Ishikawa (cell line): ENCODE results near the gene ZNF550.

Source experiments
- EGR1 ChIP-seq: IDR thresholded peaks from 2 replicates; pipeline ENCODE4 v1.6.1; 2012
- EP300 ChIP-seq: IDR thresholded peaks from 2 replicates; pipeline ENCODE4 v1.6.1; 2012; ENCODE audit warnings: borderline replicate concordance
- FOXM1 ChIP-seq: IDR thresholded peaks from 2 replicates; pipeline ENCODE4 v1.6.1; 2012; ENCODE audit warnings: low read depth, borderline replicate concordance
- MAX ChIP-seq: IDR thresholded peaks from 2 replicates; pipeline ENCODE4 v1.6.1; 2012
- RAD21 ChIP-seq: IDR thresholded peaks from 2 replicates; pipeline ENCODE4 v1.6.1; 2012; ENCODE audit warnings: low read depth
- REST ChIP-seq: IDR thresholded peaks from 2 replicates; pipeline ENCODE4 v1.6.1; 2012; ENCODE audit warnings: low read depth, mild to moderate bottlenecking
- TAF1 ChIP-seq: IDR thresholded peaks from 2 replicates; pipeline ENCODE4 v1.6.1; 2012; ENCODE audit warnings: low read depth, mild to moderate bottlenecking
- TEAD4 ChIP-seq: IDR thresholded peaks from 2 replicates; pipeline ENCODE4 v1.6.1; 2012
- USF1 ChIP-seq: IDR thresholded peaks from 2 replicates; pipeline ENCODE4 v1.6.1; 2012
- YY1 ChIP-seq: IDR thresholded peaks from 2 replicates; pipeline ENCODE4 v1.6.1; 2012; ENCODE audit warnings: low read depth
- ZBTB7A ChIP-seq: IDR thresholded peaks from 2 replicates; pipeline ENCODE4 v1.6.1; 2012; ENCODE audit warnings: low read depth

GRCh38 chr19:57570707-57571106 lies 11.0 kb upstream of the ZNF550 start:
- TF ChIP-seq ZBTB7A (no peak), TAF1 (no peak), FOXM1 (no peak), MAX (no peak), YY1 (no peak), RAD21 (no peak), EGR1 (no peak), USF1 (no peak), EP300 (no peak), REST (no peak), TEAD4 (no peak)
